ENCODE data around the gene ARID1B. TPM values are rescaled to one million over a fixed set of nuclear protein-coding genes. Genes with fewer than 3 reads are reported as not detected.

Gene ARID1B
- total RNA-seq, 1 experiment from 2014 or later: 42.8 TPM

DNA sequence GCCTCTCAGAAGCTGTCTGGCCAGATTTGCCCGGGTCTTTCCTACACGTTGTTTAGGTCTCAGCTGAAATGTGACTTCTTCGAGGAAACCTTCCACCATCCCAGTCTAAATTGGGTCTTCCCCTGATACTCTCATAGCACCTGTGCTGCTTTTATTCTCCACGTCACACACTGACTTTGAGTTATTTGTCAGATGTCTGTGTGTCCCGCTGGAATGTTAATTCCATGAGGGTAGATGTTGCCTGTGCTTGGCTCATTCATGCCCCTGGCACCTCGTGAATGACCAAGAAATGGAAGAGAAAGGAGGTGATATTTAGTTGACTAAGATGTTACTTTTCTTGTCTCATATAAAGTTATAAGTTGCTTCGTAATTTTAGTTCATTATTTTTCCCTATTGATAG lies 348.4 kb downstream of the ARID1B start:
- BruUV-seq (replicated peaks): no TSS peak
- no peak overlapping the region for H2AFZ ChIP-seq
- H4K20me1 ChIP-seq (ENCODE audit: insufficient read depth): no peaks in the 10 kb centered on the region
- no peaks in the 10 kb centered on the region for H3K27me3 ChIP-seq (ENCODE audit: insufficient read depth, low read depth)
- no peak for DNase-seq
- no peaks in the 10 kb centered on the region for H3K79me2 ChIP-seq (ENCODE audit: low read depth)
- intact Hi-C loops (cut with micrococcal nuclease; ENCODE audit: unreplicated experiment): no loop called here
- CTCF ChIA-PET: no interaction called here
- no peaks in the 10 kb centered on the region for H3K9me2 ChIP-seq (ENCODE audit: insufficient read depth)
- no peaks in the 10 kb centered on the region for H3K36me3 ChIP-seq (ENCODE audit: low read depth)
- POLR2A ChIA-PET (ENCODE audit: unreplicated experiment): no interaction called here
- H3K4me3 ChIP-seq: no peak overlapping the region
- no peaks in the 10 kb centered on the region for H3F3A ChIP-seq (ENCODE audit: insufficient read depth, low read depth)
- no peak overlapping the region for H3K27ac ChIP-seq
- TF ChIP-seq EZH2 (IDR thresholded peaks at IDR 0.05; ENCODE audit: low read depth): no peak
- TF ChIP-seq, protein P1, sequence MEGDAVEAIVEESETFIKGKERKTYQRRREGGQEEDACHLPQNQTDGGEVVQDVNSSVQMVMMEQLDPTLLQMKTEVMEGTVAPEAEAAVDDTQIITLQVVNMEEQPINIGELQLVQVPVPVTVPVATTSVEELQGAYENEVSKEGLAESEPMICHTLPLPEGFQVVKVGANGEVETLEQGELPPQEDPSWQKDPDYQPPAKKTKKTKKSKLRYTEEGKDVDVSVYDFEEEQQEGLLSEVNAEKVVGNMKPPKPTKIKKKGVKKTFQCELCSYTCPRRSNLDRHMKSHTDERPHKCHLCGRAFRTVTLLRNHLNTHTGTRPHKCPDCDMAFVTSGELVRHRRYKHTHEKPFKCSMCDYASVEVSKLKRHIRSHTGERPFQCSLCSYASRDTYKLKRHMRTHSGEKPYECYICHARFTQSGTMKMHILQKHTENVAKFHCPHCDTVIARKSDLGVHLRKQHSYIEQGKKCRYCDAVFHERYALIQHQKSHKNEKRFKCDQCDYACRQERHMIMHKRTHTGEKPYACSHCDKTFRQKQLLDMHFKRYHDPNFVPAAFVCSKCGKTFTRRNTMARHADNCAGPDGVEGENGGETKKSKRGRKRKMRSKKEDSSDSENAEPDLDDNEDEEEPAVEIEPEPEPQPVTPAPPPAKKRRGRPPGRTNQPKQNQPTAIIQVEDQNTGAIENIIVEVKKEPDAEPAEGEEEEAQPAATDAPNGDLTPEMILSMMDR (conservative IDR thresholded peaks at IDR 0.05): no peak
- no peaks in the 10 kb centered on the region for H3K9me3 ChIP-seq (ENCODE audit: insufficient read depth, low read depth)
- H3K4me2 ChIP-seq: 0 out of 2 replicates have a peak overlapping the region, but pooled peaks have one; percentile 43
- peaks cover 23% of the 10 kb centered on the region for H3K4me1 ChIP-seq (replicated peaks; ENCODE audit: insufficient read depth)

DNA sequence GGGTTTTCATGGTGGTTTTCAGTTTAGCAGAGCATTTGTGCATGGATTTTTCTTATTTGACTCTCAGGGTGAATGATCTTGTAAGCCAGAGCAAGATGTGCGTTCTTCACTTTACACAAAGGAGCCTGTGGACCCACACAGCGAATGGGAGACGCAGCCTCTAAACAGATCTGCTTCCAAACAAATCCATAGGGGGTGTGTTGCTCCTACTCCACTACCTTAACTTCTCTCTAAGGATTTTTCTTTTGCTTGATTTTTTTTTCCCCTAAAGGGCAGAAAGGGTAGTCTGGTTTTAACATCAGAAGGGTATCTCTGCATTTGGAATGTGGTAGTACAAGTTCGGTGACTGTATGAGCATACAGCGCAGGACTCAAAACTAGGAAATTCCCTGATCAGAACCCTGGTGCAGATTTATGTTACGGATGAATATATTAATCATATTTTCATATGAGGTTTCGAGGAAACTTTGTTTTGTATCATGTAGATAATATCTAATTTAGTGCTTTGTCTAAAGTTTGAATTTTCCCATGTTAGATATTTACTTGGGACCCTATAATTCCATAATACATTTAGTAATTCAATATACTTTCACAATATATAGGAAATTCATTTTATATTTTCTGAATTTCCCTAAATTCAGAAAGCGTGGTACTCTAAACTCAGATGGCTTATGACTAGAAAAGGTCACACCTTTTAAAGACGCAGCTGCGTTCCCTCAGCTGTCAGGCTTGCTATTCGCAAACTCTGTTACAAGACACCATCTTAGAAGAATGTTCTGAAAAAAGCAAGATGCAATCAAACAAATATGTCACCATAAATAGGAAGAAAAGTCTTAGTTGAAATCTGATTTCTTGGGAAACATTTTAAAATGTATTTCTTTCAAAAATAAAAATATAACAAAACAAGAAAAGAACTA lies 349.3 kb downstream of the ARID1B start:
- DNase-seq: peak in 1 of 2 experiments; percentile 77
- no peaks in the 10 kb centered on the region for H3K27me3 ChIP-seq (ENCODE audit: insufficient read depth, low read depth)
- H3F3A ChIP-seq (ENCODE audit: insufficient read depth, low read depth): no peaks in the 10 kb centered on the region
- H3K9me2 ChIP-seq (ENCODE audit: insufficient read depth): no peaks in the 10 kb centered on the region
- no peak overlapping the region for H2AFZ ChIP-seq
- TF ChIP-seq, protein P1 (conservative IDR thresholded peaks at IDR 0.05): no peak
- TF ChIP-seq EZH2 (IDR thresholded peaks at IDR 0.05; ENCODE audit: low read depth): no peak
- POLR2A ChIA-PET (ENCODE audit: unreplicated experiment): no interaction called here
- no peaks in the 10 kb centered on the region for H3K36me3 ChIP-seq (ENCODE audit: low read depth)
- H3K4me1 ChIP-seq (replicated peaks; ENCODE audit: insufficient read depth): peaks cover 23% of the 10 kb centered on the region
- intact Hi-C loops (cut with micrococcal nuclease; ENCODE audit: unreplicated experiment): loop anchor here (1.0 kb wide), 1 partner anchor 92 kb away; no protein-coding TSS in a partner anchor
- peak overlapping the region; percentile 43 for H3K4me2 ChIP-seq
- H3K27ac ChIP-seq: no peak overlapping the region; the same call in 1 of the 2 replicates
- H3K4me3 ChIP-seq: no peak overlapping the region
- H4K20me1 ChIP-seq (ENCODE audit: insufficient read depth): no peaks in the 10 kb centered on the region
- no peaks in the 10 kb centered on the region for H3K9me3 ChIP-seq (ENCODE audit: insufficient read depth, low read depth)
- no TSS peak for BruUV-seq (replicated peaks)
- CTCF ChIA-PET: no interaction called here
- no peaks in the 10 kb centered on the region for H3K79me2 ChIP-seq (ENCODE audit: low read depth)

DNA sequence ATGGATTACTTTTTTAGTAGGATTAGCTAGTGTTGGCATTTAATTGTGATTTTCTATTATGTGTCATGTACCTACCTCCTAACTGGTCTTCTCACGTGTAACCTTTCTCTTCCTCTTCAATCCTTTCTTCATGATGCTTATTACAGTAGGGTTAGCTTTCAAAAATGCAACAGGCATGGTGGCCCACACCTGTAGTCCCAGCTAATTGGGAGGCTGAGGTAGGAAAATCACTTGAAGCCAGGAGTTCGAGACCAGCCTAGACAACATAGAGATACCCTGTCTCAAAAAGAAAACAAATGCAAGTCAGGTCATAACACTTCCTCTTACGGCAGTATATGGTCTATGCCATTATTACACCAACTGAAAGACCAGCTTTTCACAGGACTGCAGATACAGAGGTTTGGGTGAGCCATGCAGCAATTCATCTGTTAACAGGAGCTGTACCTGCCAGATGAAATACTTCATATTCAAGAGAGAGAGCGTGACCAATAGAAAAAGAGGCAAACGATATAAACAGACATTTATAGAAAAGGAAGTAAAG lies 351.1 kb downstream of the ARID1B start:
- Histone ChIP-seq H3K4me3 (no peak overlapping the region), H3K4me2 (no peak overlapping the region), H4K20me1 (ENCODE audit: insufficient read depth) (no peaks in the 10 kb centered on the region), H3F3A (ENCODE audit: insufficient read depth, low read depth) (no peaks in the 10 kb centered on the region), H3K4me1 (replicated peaks; ENCODE audit: insufficient read depth) (peaks cover 23% of the 10 kb centered on the region), H3K27me3 (ENCODE audit: insufficient read depth, low read depth) (no peaks in the 10 kb centered on the region), H3K36me3 (ENCODE audit: low read depth) (no peaks in the 10 kb centered on the region), H3K27ac (no peak overlapping the region), H3K79me2 (ENCODE audit: low read depth) (no peaks in the 10 kb centered on the region), H3K9me3 (ENCODE audit: insufficient read depth, low read depth) (no peaks in the 10 kb centered on the region), H2AFZ (no peak overlapping the region), H3K9me2 (ENCODE audit: insufficient read depth) (no peaks in the 10 kb centered on the region)
- BruUV-seq (replicated peaks): no TSS peak
- CTCF ChIA-PET: no interaction called here
- intact Hi-C loops (cut with micrococcal nuclease; ENCODE audit: unreplicated experiment): loop anchor here (1.0 kb wide), 1 partner anchor 17 kb away; no protein-coding TSS in a partner anchor
- TF ChIP-seq, protein P1 (conservative IDR thresholded peaks at IDR 0.05): no peak
- no peak for TF ChIP-seq EZH2 (IDR thresholded peaks at IDR 0.05; ENCODE audit: low read depth)
- POLR2A ChIA-PET (ENCODE audit: unreplicated experiment): interaction anchor here (0.6 kb wide), 1 partner anchor 32 kb away, joined by 4 read pairs; no protein-coding TSS in a partner anchor
- no peak for DNase-seq

Measured in PC-9 (cell line).